Body of pancreas (tissue), 4 donors: ENCODE results near the gene AVPR1A. TPM values are rescaled to one million over a fixed set of nuclear protein-coding genes. Genes with fewer than 3 reads are reported as not detected.

Source experiments
- ATAC-seq: fragments of 150-250 bp; one replicate; pipeline ENCODE4 v1.9.1; 2016
- DNase-seq, 4 donors: peaks; one replicate each; pipeline ENCODE4 v3.0.0-alpha.2; 2019
- H3K27ac ChIP-seq, 4 donors: fragments of 200-600 bp; sonication (generic); 1 replicate in 3 of 4; 2 replicates in 1 of 4; pipeline versions ENCODE4 v1.5.1 to v1.6.1; 2016 to 2019; ENCODE audit warnings: mild to moderate bottlenecking in 1 of 4, mixed read lengths in 1 of 4, moderate library complexity in 1 of 4
- H3K27me3 ChIP-seq, 2 donors: fragments of 200-600 bp; sonication (generic); one replicate each; pipeline ENCODE4 v1.6.0; 2016; ENCODE audit warnings: mild to moderate bottlenecking in 1 of 2
- H3K36me3 ChIP-seq, 2 donors: fragments of 200-600 bp; sonication (generic); replicated peaks in 1 of 2; 2 replicates each; pipeline ENCODE4 v1.5.1; 2016; ENCODE audit warnings: low read depth in 2 of 2; ENCODE audit not compliant: insufficient read depth in 1 of 2
- H3K4me1 ChIP-seq: fragments of 200-600 bp; sonication (generic); one replicate; pipeline ENCODE4 v1.6.0; 2016
- H3K4me3 ChIP-seq, 2 donors: fragments of 200-600 bp; sonication (generic); 1 replicate in 1 of 2; 2 replicates in 1 of 2; pipeline ENCODE4 v1.5.1; 2016 to 2019
- H3K9me3 ChIP-seq, 3 donors: fragments of 200-600 bp; sonication (generic); 1 replicate in 2 of 3; 2 replicates in 1 of 3; pipeline ENCODE4 v1.5.1; 2016
- CTCF ChIP-seq, 7 experiments: fragments of 450-650 bp in 4 of 7; fragments of 200-600 bp in 3 of 7; sonication (generic) in 3 of 7; IDR thresholded peaks; one replicate each; pipeline ENCODE4 v1.5.1; 2016 to 2019; ENCODE audit warnings: antibody characterized with exemption in 7 of 7
- POLR2A ChIP-seq, 3 donors: fragments of 450-650 bp; IDR thresholded peaks; one replicate each; pipeline ENCODE4 v1.6.1; 2016; ENCODE audit warnings: antibody characterized with exemption in 3 of 3, mild to moderate bottlenecking in 2 of 3
- WGBS, 2 donors: methylation state at CpG; one replicate each; pipeline ENCODE4 v1.1.5; 2017; 5-methylcytosine and 5-hydroxymethylcytosine counted together
- intact Hi-C: fragments of 100-400 bp; cut with DNase I; formaldehyde crosslinking; loops from one replicate; pipeline ENCODE4 v1.15.1; 2023
- total RNA-seq, 2 donors: library from RNA; depleted of rRNA; stranded (reverse); fragments of >200 nt; gene quantifications; one replicate each; pipeline ENCODE4 v1.1.0, GENCODE V29; 2016

The AVPR1A gene
- total RNA-seq, 2 donors from 2014 or later, result 1.8 to 2.0 TPM

GRCh38 chr12:63151623-63152320 lies 771 bp upstream of the AVPR1A start:
- H3K27ac ChIP-seq, result no peak overlapping the region
- H3K4me1 ChIP-seq, result peaks cover 24% of the 10 kb centered on the region
- DNase-seq (peak; percentile 30 to 54 (median 35)), ATAC-seq (peak; percentile 79)
- no peak overlapping the region for H3K4me3 ChIP-seq
- peaks cover 0 to 12% of the 10 kb centered on the region in 2 donors for H3K27me3 ChIP-seq
- TF ChIP-seq POLR2A (IDR thresholded peaks at IDR 0.05) (no peak), CTCF (IDR thresholded peaks at IDR 0.05) (peak; percentile 31 to 83 (median 65))
- intact Hi-C loops, result no loop called here
- H3K36me3 ChIP-seq, result no peaks in the 10 kb centered on the region
- H3K9me3 ChIP-seq, result no peaks in the 10 kb centered on the region
- WGBS, 2 donors, result 2% methylated on average over 26 of the region's 26 CpGs

- no peak overlapping the region for H3K27ac ChIP-seq
- DNase-seq (peak; percentile 9 to 36 (median 20)), ATAC-seq (no peak)
- intact Hi-C loops, result no loop called here
- no peaks in the 10 kb centered on the region for H3K36me3 ChIP-seq
- peak overlapping the region in 1 of 2 donors; percentile 30 for H3K4me3 ChIP-seq
- peaks cover 24% of the 10 kb centered on the region for H3K4me1 ChIP-seq
- H3K9me3 ChIP-seq, result no peaks in the 10 kb centered on the region
- TF ChIP-seq CTCF (IDR thresholded peaks at IDR 0.05) (no peak), POLR2A (IDR thresholded peaks at IDR 0.05) (no peak)
- 9 to 14% methylated on average over 17 to 63 of the region's 75 CpGs for WGBS, 2 donors
- peaks cover 0 to 14% of the 10 kb centered on the region in 2 donors for H3K27me3 ChIP-seq
Observed at GRCh38 chr12:63149909-63150712, 890 bp downstream of the AVPR1A start.

GRCh38 chr12:63144556-63144955 lies 6.4 kb downstream of the AVPR1A start:
- H3K27me3 ChIP-seq, result peaks cover 0 to 3% of the 10 kb centered on the region in 2 donors

GRCh38 chr12:63138488-63138887 lies 12.5 kb downstream of the AVPR1A start:
- TF ChIP-seq CTCF (IDR thresholded peaks at IDR 0.05) (no peak), POLR2A (IDR thresholded peaks at IDR 0.05) (no peak)
- intact Hi-C loops, result no loop called here
- ATAC-seq (no peak), DNase-seq (no peak)
- Histone ChIP-seq H3K9me3 (no peaks in the 10 kb centered on the region), H3K36me3 (no peaks in the 10 kb centered on the region), H3K4me1 (no peaks in the 10 kb centered on the region), H3K4me3 (no peak overlapping the region), H3K27ac (no peak overlapping the region), H3K27me3 (no peaks in the 10 kb centered on the region)
- 19 to 23% methylated on average over 4 of the region's 4 CpGs for WGBS, 2 donors

More at GRCh38 chr12:63144556-63144955, 6.4 kb downstream of the AVPR1A start:
- DNase-seq (no peak), ATAC-seq (no peak)
- no peak overlapping the region for H3K4me3 ChIP-seq
- no peaks in the 10 kb centered on the region for H3K4me1 ChIP-seq
- no peak for TF ChIP-seq POLR2A (IDR thresholded peaks at IDR 0.05)
- no peak for TF ChIP-seq CTCF (IDR thresholded peaks at IDR 0.05)
- no peaks in the 10 kb centered on the region for H3K36me3 ChIP-seq
- intact Hi-C loops, result no loop called here
- no peak overlapping the region for H3K27ac ChIP-seq
- WGBS, 2 donors, result 74 to 86% methylated on average over 3 of the region's 3 CpGs
- no peaks in the 10 kb centered on the region for H3K9me3 ChIP-seq
